Thoracic aorta (tissue), 2 donors: Measurements from ENCODE around the gene IRX1. TPM values are rescaled to one million over a fixed set of nuclear protein-coding genes. Genes with fewer than 3 reads are reported as not detected.

Experiments used
- ATAC-seq: fragments of 150-250 bp; one replicate; pipeline ENCODE4 v1.8.0; 2017; ENCODE audit warnings: low read depth; ENCODE audit not compliant: insufficient number of reproducible peaks, low FRiP score
- DNase-seq: peaks from one replicate; pipeline ENCODE4 v3.0.0-alpha.2; 2020; ENCODE audit warnings: low spot score
- H3K27ac ChIP-seq, 2 donors: fragments of 200-600 bp; sonication (generic); 1 replicate in 1 of 2; 2 replicates in 1 of 2; pipeline ENCODE4 v1.5.1; 2016; ENCODE audit warnings: mild to moderate bottlenecking in 2 of 2, moderate library complexity in 2 of 2
- H3K27me3 ChIP-seq: fragments of 200-600 bp; sonication (generic); replicated peaks from 2 replicates; pipeline ENCODE4 v1.6.0; 2016; ENCODE audit warnings: mild to moderate bottlenecking; ENCODE audit not compliant: insufficient read depth
- H3K36me3 ChIP-seq: fragments of 200-600 bp; sonication (generic); one replicate; pipeline ENCODE4 v1.5.1; 2016
- H3K4me1 ChIP-seq, 2 donors: fragments of 200-600 bp; sonication (generic); 1 replicate in 1 of 2; 2 replicates in 1 of 2; pipeline versions ENCODE4 v1.5.1 to v1.6.0; 2016; ENCODE audit warnings: low read depth in 2 of 2, mild to moderate bottlenecking in 1 of 2; ENCODE audit not compliant: control insufficient read depth in 1 of 2
- H3K4me3 ChIP-seq: fragments of 200-600 bp; sonication (generic); 2 replicates; pipeline ENCODE4 v1.5.1; 2016; ENCODE audit warnings: mild to moderate bottlenecking
- H3K9me3 ChIP-seq: fragments of 200-600 bp; sonication (generic); 2 replicates; pipeline ENCODE4 v1.5.1; 2016
- total RNA-seq, 2 donors: library from RNA; depleted of rRNA; stranded (reverse); fragments of >200 nt; gene quantifications; one replicate each; pipeline versions ENCODE4 v1.1.0 to v1.2.3, GENCODE V29; 2016
- TF ChIP-seq, protein P1 (sequence below): fragments of 200-600 bp; sonication (generic); IDR thresholded peaks from one replicate; pipeline ENCODE4 v1.5.1; 2019; ENCODE audit warnings: antibody characterized with exemption

Gene IRX1
- total RNA-seq, 2 donors from 2014 or later, result 5.7 to 11.1 TPM

DNA sequence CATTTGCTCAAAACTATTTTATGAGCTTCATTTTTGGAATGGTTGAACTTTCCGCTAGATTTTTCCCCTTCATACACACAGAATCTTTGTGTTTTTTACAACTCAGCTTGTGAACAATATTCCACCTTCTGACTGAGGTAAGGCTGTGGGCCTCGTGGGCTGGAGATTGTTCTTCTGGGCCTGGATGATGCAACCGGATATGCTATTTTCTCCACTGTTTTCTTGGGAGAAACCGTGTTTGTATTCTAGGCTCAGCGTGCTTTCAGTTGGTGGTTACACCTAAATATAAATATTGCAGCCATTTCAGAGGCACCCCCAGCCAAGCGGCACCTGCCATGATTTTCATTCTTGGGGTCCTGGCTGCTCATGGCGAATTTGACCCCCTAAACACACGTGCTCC is 55.2 kb downstream of the IRX1 start:
- H3K4me1 ChIP-seq, result no peaks in the 10 kb centered on the region
- H3K9me3 ChIP-seq, result no peaks in the 10 kb centered on the region
- H3K27me3 ChIP-seq, result no peaks in the 10 kb centered on the region
- no peak overlapping the region for H3K27ac ChIP-seq
- TF ChIP-seq, protein P1, sequence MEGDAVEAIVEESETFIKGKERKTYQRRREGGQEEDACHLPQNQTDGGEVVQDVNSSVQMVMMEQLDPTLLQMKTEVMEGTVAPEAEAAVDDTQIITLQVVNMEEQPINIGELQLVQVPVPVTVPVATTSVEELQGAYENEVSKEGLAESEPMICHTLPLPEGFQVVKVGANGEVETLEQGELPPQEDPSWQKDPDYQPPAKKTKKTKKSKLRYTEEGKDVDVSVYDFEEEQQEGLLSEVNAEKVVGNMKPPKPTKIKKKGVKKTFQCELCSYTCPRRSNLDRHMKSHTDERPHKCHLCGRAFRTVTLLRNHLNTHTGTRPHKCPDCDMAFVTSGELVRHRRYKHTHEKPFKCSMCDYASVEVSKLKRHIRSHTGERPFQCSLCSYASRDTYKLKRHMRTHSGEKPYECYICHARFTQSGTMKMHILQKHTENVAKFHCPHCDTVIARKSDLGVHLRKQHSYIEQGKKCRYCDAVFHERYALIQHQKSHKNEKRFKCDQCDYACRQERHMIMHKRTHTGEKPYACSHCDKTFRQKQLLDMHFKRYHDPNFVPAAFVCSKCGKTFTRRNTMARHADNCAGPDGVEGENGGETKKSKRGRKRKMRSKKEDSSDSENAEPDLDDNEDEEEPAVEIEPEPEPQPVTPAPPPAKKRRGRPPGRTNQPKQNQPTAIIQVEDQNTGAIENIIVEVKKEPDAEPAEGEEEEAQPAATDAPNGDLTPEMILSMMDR, result no peak
- ATAC-seq, result no peak
- DNase-seq, result no peak
- H3K4me3 ChIP-seq, result no peak overlapping the region
- H3K36me3 ChIP-seq, result no peaks in the 10 kb centered on the region
